Measurements from ENCODE around the gene RXRA. TPM values are rescaled to one million over a fixed set of nuclear protein-coding genes. Genes with fewer than 3 reads are reported as not detected.
A peak's percentile ranks its signal among the peaks of the same experiment; 100 is the strongest.

RXRA gene
- polyA plus RNA-seq, 3 donors: 15.8 to 91.0 (median 23.2) TPM

- H3K36me3 Mint-ChIP-seq: peaks cover 0 to 3% of the 10 kb centered on the region in 2 donors
- H4K20me1 ChIP-seq (ENCODE audit: insufficient read depth, low read length): peaks cover 5% of the 10 kb centered on the region
- no peak overlapping the region for H3K9ac ChIP-seq (ENCODE audit: insufficient read depth, low read length, poor library complexity, severe bottlenecking)
- no peak overlapping the region for H3K4me3 ChIP-seq (replicated peaks in 1 of 3; ENCODE audit: low read depth in 2 of 3, low read length in 3 of 3)
- 100% methylated on average over 1 of the region's 2 CpGs for WGBS (ENCODE audit: insufficient coverage)
- no peak for DNase-seq
- H3K27ac ChIP-seq (ENCODE audit: low read depth in 1 of 2, low read length in 2 of 2): no peak overlapping the region
- peaks cover 16 to 21% of the 10 kb centered on the region in 2 donors for H3K9me3 ChIP-seq (replicated peaks in 1 of 2; ENCODE audit: control insufficient read depth in 1 of 2, insufficient read depth in 1 of 2, low read length in 2 of 2)
- H3K4me2 ChIP-seq (replicated peaks; ENCODE audit: extremely low read depth, low read length, poor library complexity, severe bottlenecking): no peak overlapping the region
- H3K27ac Mint-ChIP-seq: peak overlapping the region in 1 of 7 donors; percentile 19
- peaks cover 16 to 17% of the 10 kb centered on the region in 2 donors for H3K4me1 ChIP-seq (ENCODE audit: control insufficient read depth in 1 of 2, insufficient read depth in 2 of 2, low read length in 2 of 2)
- H3K36me3 ChIP-seq (replicated peaks in 1 of 2; ENCODE audit: control insufficient read depth in 1 of 2, insufficient read depth in 2 of 2, low read length in 2 of 2): no peaks in the 10 kb centered on the region
- intact Hi-C loops (cut with micrococcal nuclease): no loop called here
- H3K79me2 ChIP-seq (ENCODE audit: insufficient read depth, low read length): no peaks in the 10 kb centered on the region
- TF ChIP-seq, protein P1, sequence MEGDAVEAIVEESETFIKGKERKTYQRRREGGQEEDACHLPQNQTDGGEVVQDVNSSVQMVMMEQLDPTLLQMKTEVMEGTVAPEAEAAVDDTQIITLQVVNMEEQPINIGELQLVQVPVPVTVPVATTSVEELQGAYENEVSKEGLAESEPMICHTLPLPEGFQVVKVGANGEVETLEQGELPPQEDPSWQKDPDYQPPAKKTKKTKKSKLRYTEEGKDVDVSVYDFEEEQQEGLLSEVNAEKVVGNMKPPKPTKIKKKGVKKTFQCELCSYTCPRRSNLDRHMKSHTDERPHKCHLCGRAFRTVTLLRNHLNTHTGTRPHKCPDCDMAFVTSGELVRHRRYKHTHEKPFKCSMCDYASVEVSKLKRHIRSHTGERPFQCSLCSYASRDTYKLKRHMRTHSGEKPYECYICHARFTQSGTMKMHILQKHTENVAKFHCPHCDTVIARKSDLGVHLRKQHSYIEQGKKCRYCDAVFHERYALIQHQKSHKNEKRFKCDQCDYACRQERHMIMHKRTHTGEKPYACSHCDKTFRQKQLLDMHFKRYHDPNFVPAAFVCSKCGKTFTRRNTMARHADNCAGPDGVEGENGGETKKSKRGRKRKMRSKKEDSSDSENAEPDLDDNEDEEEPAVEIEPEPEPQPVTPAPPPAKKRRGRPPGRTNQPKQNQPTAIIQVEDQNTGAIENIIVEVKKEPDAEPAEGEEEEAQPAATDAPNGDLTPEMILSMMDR (IDR thresholded peaks at IDR 0.05): no peak
- no peak overlapping the region for H3K4me3 Mint-ChIP-seq
- peaks cover 9 to 20% (median 16%) of the 10 kb centered on the region in 7 donors for H3K9me3 Mint-ChIP-seq
- no peaks in the 10 kb centered on the region for H3K27me3 ChIP-seq (ENCODE audit: control insufficient read depth in 2 of 2, insufficient read depth in 2 of 2, low read length in 2 of 2)
- H3K4me1 Mint-ChIP-seq: peaks cover 16% of the 10 kb centered on the region
- H3K27me3 Mint-ChIP-seq (ENCODE audit: low read depth in 3 of 3): peaks cover 2 to 11% (median 2%) of the 10 kb centered on the region in 3 donors
- no peak overlapping the region for H2AFZ ChIP-seq (ENCODE audit: insufficient read depth, low read depth, low read length, poor library complexity, severe bottlenecking)
Observed at GRCh38 chr9:134451700-134452458, 125.6 kb downstream of the RXRA start.

- no peaks in the 10 kb centered on the region for H3K27me3 ChIP-seq (ENCODE audit: control insufficient read depth in 2 of 2, insufficient read depth in 2 of 2, low read length in 2 of 2)
- Mint-ChIP-seq H3K9me3 (peaks cover 9 to 18% (median 16%) of the 10 kb centered on the region in 7 donors), H3K36me3 (peaks cover 0 to 3% of the 10 kb centered on the region in 2 donors), H3K4me1 (peaks cover 23% of the 10 kb centered on the region), H3K27ac (no peak overlapping the region), H3K4me3 (no peak overlapping the region), H3K27me3 (ENCODE audit: low read depth in 3 of 3) (peaks cover 0 to 11% (median 2%) of the 10 kb centered on the region in 3 donors)
- 100% methylated on average over 4 of the region's 4 CpGs for WGBS (ENCODE audit: insufficient coverage)
- intact Hi-C loops (cut with micrococcal nuclease): no loop called here
- DNase-seq: no peak
- H4K20me1 ChIP-seq (ENCODE audit: insufficient read depth, low read length): peaks cover 5% of the 10 kb centered on the region
- H3K9ac ChIP-seq (ENCODE audit: insufficient read depth, low read length, poor library complexity, severe bottlenecking): no peak overlapping the region
- no peak overlapping the region for H3K4me2 ChIP-seq (replicated peaks; ENCODE audit: extremely low read depth, low read length, poor library complexity, severe bottlenecking)
- no peak overlapping the region for H2AFZ ChIP-seq (ENCODE audit: insufficient read depth, low read depth, low read length, poor library complexity, severe bottlenecking)
- H3K36me3 ChIP-seq (replicated peaks in 1 of 2; ENCODE audit: control insufficient read depth in 1 of 2, insufficient read depth in 2 of 2, low read length in 2 of 2): no peaks in the 10 kb centered on the region
- TF ChIP-seq, protein P1 (IDR thresholded peaks at IDR 0.05): no peak
- H3K9me3 ChIP-seq (replicated peaks in 1 of 2; ENCODE audit: control insufficient read depth in 1 of 2, insufficient read depth in 1 of 2, low read length in 2 of 2): peaks cover 16 to 18% of the 10 kb centered on the region in 2 donors
- H3K27ac ChIP-seq (ENCODE audit: low read depth in 1 of 2, low read length in 2 of 2): no peak overlapping the region
- no peak overlapping the region for H3K4me3 ChIP-seq (replicated peaks in 1 of 3; ENCODE audit: low read depth in 2 of 3, low read length in 3 of 3)
- H3K79me2 ChIP-seq (ENCODE audit: insufficient read depth, low read length): no peaks in the 10 kb centered on the region
- H3K4me1 ChIP-seq (ENCODE audit: control insufficient read depth in 1 of 2, insufficient read depth in 2 of 2, low read length in 2 of 2): peaks cover 22 to 26% of the 10 kb centered on the region in 2 donors
Observed at GRCh38 chr9:134452728-134453127, 126.5 kb downstream of the RXRA start.
